Skeletal muscle satellite cell (primary cell): ENCODE measurements around the gene DPP9.

Experiments used
- H3K27me3 ChIP-seq: 2 replicates; pipeline ENCODE4 v1.7.0; 2013; ENCODE audit warnings: low read length; ENCODE audit not compliant: control insufficient read depth, insufficient read depth
- H3K36me3 ChIP-seq: 2 replicates; pipeline ENCODE4 v1.7.0; 2013; ENCODE audit warnings: mild to moderate bottlenecking, control low read depth, low read length; ENCODE audit not compliant: insufficient read depth
- H3K4me1 ChIP-seq: 2 replicates; pipeline ENCODE4 v1.7.0; 2013; ENCODE audit warnings: low read length; ENCODE audit not compliant: control insufficient read depth, insufficient read depth
- H3K4me2 ChIP-seq: 2 replicates; pipeline ENCODE4 v1.7.0; 2013; ENCODE audit warnings: mild to moderate bottlenecking, low read length
- H3K4me3 ChIP-seq: 2 replicates; pipeline ENCODE4 v1.7.0; 2013; ENCODE audit warnings: low read length
- H3K9ac ChIP-seq: 2 replicates; pipeline ENCODE4 v1.7.0; 2013; ENCODE audit warnings: mild to moderate bottlenecking, low read depth, low read length, moderate library complexity
- H3K9me3 ChIP-seq: replicated peaks from 2 replicates; pipeline ENCODE4 v1.7.0; 2013; ENCODE audit warnings: mild to moderate bottlenecking, control low read depth, low read length

Gene DPP9

DNA sequence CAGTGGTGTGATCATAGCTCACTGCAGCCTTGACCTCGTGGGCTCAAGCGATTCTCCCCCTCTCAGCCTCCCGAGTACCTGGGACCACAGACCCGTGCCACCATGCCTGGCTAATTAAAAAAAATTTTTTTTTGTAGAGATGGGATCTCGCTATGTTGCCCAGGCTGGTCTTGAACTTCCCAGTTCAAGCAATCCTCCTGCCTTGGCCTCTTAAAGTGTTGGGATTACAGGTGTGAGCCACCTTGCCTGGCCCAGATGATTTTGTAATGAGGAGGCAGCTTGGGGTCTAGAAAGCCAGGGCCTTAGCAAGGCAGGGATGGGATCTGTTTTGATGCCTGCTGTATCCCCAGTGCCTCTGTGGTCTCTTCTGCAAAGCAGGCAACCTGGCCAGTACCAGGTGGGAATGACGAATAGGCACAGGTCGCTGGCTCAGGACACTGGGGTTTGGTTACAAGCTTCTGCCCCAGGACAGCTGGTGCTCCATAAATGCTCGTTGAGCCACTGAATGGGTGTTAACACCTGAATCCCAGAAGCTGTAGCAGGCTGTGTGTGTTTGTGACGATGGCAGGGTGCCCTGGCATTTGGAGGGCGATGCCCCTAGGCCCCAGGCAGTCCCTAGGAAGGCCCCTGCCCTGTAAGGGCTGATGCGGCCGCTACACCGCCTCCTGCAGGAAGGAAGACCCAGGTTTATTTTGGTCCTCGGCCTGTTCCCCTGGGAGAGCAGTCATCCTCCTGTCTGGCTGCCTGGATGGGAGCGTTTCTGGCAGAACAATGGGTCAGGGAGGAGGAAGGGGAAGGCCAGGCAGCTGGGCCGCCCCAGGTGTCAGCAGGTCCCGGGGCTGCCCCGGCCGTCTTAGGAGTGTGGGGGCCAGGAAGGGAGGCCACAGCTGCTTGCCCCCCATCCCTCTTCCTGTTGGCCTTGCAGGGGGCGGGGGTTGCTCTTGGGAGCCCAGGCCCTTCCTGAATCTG, 75.7 kb downstream of the DPP9 start:
- Histone ChIP-seq H3K27me3 (no peaks in the 10 kb centered on the region), H3K9me3 (no peaks in the 10 kb centered on the region), H3K4me3 (no peak overlapping the region), H3K9ac (no peak overlapping the region), H3K4me1 (no peaks in the 10 kb centered on the region), H3K4me2 (no peak overlapping the region), H3K36me3 (no peaks in the 10 kb centered on the region)

- Histone ChIP-seq H3K36me3 (no peaks in the 10 kb centered on the region), H3K27me3 (no peaks in the 10 kb centered on the region), H3K4me3 (no peak overlapping the region), H3K4me1 (no peaks in the 10 kb centered on the region), H3K4me2 (no peak overlapping the region), H3K9me3 (no peaks in the 10 kb centered on the region), H3K9ac (no peak overlapping the region)
These were observed 77.9 kb downstream of the DPP9 start for GRCh38 chr19:4645718-4646117.

- Histone ChIP-seq H3K4me3 (no peak overlapping the region), H3K9me3 (no peaks in the 10 kb centered on the region), H3K36me3 (no peaks in the 10 kb centered on the region), H3K4me2 (no peak overlapping the region), H3K4me1 (peaks cover 18% of the 10 kb centered on the region), H3K9ac (no peak overlapping the region), H3K27me3 (no peaks in the 10 kb centered on the region)
These were observed 81.0 kb downstream of the DPP9 start for GRCh38 chr19:4642625-4643024.

DNA sequence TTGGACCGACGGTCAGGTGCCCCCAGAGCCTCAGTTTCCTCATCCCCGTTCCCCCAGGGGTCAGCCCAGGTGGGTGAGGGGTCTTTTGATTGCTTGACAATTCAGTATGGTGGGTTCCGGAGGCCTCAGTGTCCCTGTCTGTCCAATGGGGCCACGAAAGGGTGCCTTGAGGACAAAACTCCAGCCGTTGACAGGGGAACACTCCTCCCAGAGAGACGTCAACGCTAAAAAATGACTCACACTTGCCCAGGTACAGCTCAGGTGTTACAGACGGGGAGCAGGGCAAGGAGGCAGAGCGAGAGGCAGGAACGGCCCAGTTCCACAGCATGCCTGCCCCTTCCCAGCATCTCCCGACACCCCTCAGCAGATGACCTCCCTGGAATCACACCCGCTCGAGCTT, 82.5 kb downstream of the DPP9 start:
- Histone ChIP-seq H3K36me3 (no peaks in the 10 kb centered on the region), H3K4me2 (no peak overlapping the region), H3K9ac (no peak overlapping the region), H3K4me3 (no peak overlapping the region), H3K4me1 (peaks cover 23% of the 10 kb centered on the region), H3K27me3 (no peaks in the 10 kb centered on the region), H3K9me3 (no peaks in the 10 kb centered on the region)

- Histone ChIP-seq H3K4me2 (peak overlapping the region; percentile 100), H3K4me3 (peak overlapping the region; percentile 84), H3K9ac (peak overlapping the region; percentile 85), H3K9me3 (no peaks in the 10 kb centered on the region), H3K27me3 (no peaks in the 10 kb centered on the region), H3K4me1 (peaks cover 30% of the 10 kb centered on the region), H3K36me3 (no peaks in the 10 kb centered on the region)
These were observed 83.2 kb downstream of the DPP9 start for GRCh38 chr19:4640247-4641000.

GRCh38 chr19:4639531-4640246, 84.0 kb downstream of the DPP9 start:
- Histone ChIP-seq H3K27me3 (no peaks in the 10 kb centered on the region), H3K9ac (peak overlapping the region; percentile 85), H3K36me3 (no peaks in the 10 kb centered on the region), H3K9me3 (no peaks in the 10 kb centered on the region), H3K4me2 (peak overlapping the region; percentile 100), H3K4me3 (peak overlapping the region; percentile 84), H3K4me1 (peaks cover 36% of the 10 kb centered on the region)

GRCh38 chr19:4638828-4639530, 84.7 kb downstream of the DPP9 start, which contains the start of gene TNFAIP8L1:
TNFAIP8L1 (plus strand) TSS chr19:4639516; CDS start chr19:4651870, 12,354 bp downstream.
- Histone ChIP-seq H3K4me2 (peak within 1 kb of the TSS; percentile 100), H3K27me3 (no peaks in the 10 kb centered on the region), H3K4me3 (peak within 1 kb of the TSS; percentile 84), H3K4me1 (peaks cover 43% of the 10 kb centered on the region), H3K9ac (peak within 1 kb of the TSS; percentile 85), H3K9me3 (no peaks in the 10 kb centered on the region), H3K36me3 (no peaks in the 10 kb centered on the region)

DNA sequence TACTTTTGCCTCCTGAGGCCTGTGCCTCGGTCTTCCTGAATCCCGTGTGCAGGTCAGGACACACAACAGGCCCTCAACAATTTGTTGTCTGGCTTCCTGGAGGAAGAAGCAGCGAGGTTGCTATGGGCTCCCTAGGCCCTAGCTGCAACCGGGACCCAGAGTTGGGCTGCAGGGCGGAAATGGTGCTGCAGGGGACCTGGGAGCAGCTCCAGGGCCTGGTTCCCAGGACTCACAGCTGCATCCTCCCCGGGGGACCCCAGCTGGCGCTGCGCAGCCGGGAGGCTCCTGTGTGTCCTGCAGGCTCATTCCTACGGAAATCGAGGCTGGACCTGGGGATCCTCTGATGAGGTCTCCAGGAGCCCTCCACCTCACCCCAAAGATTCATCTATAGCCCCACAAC, 85.3 kb downstream of the DPP9 start:
- no peaks in the 10 kb centered on the region for H3K36me3 ChIP-seq
- peak overlapping the region; percentile 11 for H3K4me2 ChIP-seq
- H3K27me3 ChIP-seq, result no peaks in the 10 kb centered on the region
- H3K4me3 ChIP-seq, result no peak overlapping the region
- H3K9ac ChIP-seq, result peak overlapping the region; percentile 67
- no peaks in the 10 kb centered on the region for H3K9me3 ChIP-seq
- peaks cover 50% of the 10 kb centered on the region for H3K4me1 ChIP-seq

DNA sequence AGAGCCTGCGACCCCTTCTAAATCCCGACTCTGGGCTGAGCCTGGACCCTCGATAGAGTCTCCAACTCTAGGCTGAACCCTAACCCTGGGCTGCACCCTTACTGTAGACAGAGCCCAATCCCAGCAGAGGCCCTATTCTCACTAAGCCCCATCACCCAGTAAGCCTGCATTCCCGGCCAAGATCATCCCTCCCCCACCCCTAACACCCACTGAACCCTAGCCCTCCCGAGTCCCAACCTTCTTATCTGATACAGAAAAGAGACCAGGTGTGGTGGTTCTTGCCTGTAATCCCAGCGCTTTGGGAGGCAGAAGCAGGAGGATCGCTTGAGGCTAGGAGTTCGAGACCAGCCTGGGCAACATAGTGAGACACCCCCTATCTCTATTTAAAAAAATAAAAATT, 86.9 kb downstream of the DPP9 start:
- Histone ChIP-seq H3K4me2 (peak overlapping the region; percentile 96), H3K4me1 (peaks cover 51% of the 10 kb centered on the region), H3K9ac (peak overlapping the region; percentile 78), H3K36me3 (no peaks in the 10 kb centered on the region), H3K9me3 (no peaks in the 10 kb centered on the region), H3K27me3 (no peaks in the 10 kb centered on the region), H3K4me3 (peak overlapping the region; percentile 74)

GRCh38 chr19:4636151-4636717, 87.4 kb downstream of the DPP9 start:
- Histone ChIP-seq H3K4me1 (peaks cover 51% of the 10 kb centered on the region), H3K36me3 (no peaks in the 10 kb centered on the region), H3K9ac (peak overlapping the region; percentile 78), H3K9me3 (no peaks in the 10 kb centered on the region), H3K4me3 (peak overlapping the region; percentile 74), H3K4me2 (peak overlapping the region; percentile 96), H3K27me3 (no peaks in the 10 kb centered on the region)
